Fibroblast of skin of left biceps (primary cell): ENCODE data around the gene KCNV2.

Experiments
- DNase-seq, 2 experiments: peaks; one replicate each; pipeline ENCODE4 v3.0.0-alpha.2; 2013; ENCODE audit warnings: low read depth in 2 of 2

Gene KCNV2

DNA sequence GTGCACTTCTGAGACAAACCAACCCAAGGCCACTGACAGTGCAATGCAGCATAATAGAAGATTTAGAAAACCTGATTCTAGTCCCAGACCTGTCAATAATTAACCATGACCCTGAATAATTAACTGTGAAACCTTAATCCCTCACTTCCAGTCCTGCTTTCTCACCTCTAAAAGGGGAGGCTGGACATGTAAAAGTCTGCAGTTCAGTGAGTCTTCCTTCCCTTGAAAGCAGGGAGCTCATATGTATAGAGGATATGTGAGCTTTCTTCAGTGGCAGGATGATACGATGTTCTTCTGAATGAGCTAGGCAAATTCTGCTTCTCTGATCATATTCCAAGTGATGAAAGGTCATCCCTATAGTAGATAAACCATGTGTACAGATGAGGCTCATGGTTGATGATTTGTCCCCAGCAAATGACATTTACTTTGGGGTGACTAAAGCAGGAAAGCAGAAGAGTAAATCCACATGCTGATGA is 2.9 kb downstream of the KCNV2 start:
- no peak for DNase-seq

- no peak for DNase-seq
Measured at GRCh38 chr9:2722715-2723114, 5.4 kb downstream of the KCNV2 start.

DNA sequence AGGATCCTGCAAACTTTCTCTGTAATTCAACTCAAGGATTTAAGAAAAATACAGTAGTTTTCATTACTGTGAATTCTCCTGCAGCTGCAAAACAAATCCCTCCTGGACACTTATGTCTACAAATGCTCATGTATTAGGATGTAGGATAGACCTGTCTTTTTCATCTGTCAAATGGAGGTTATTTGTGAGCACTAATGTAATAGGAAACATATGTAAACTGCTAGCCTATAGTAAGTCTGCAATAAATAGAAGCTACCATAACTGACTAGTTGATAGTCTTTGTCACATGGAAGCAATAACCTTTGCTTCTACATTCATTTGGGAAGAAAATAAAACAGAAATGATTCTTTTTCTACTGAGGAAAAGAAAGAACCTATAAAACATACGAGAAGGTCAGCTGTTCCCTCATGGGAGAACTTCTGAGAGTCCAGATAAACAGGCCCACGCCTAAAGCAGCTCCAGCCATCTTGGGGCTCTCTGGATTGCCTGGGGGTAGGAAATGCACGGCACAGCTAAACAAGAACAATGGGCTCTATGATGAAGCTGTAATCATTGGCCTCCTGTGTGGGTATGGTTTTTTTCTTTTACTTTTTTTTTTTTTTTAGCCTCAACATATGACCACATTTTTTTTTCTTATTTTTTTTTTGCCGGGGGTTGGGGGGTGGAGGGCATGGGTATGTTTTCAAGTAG is 6.2 kb downstream of the KCNV2 start:
- no peak for DNase-seq

- DNase-seq = no peak
Measured at GRCh38 chr9:2725126-2725525, 7.8 kb downstream of the KCNV2 start.

DNA sequence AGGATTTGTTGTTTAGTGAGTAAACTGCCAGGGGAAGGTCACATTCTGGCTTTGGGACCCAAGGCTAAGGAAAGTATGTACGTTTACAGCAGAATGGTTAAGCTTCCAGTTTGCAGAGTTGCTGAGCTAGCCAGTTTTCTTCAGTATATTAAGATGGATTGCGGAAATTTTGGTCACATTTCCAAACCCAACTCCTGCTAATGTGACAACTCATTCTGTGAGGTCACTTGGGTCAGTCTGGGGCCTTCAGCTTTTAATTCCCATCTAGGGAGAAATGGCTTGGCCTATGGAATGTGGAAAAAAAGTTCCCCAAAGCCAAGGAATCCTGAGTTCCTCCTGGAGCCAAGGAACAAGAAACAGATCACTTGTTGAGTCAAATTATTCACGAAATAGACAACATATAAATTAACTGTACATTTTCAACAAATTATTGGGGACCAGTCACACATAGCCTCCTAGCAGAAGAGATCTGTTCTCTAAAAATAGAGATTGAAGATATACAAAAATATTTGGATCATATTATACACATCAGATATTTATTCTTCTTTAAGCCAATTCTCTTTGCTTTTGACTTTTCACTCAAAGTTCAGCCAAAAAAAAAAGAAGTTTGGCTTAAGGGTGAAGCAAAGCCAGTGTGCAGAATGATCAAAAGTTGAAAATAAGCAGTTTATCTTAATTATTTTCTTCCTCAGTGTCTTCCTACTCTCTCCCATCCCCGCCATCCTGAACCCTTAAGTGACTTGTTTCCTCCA is 8.8 kb downstream of the KCNV2 start:
- no peak for DNase-seq

GRCh38 chr9:2726650-2727340 is 9.5 kb downstream of the KCNV2 start:
- no peak for DNase-seq

DNA sequence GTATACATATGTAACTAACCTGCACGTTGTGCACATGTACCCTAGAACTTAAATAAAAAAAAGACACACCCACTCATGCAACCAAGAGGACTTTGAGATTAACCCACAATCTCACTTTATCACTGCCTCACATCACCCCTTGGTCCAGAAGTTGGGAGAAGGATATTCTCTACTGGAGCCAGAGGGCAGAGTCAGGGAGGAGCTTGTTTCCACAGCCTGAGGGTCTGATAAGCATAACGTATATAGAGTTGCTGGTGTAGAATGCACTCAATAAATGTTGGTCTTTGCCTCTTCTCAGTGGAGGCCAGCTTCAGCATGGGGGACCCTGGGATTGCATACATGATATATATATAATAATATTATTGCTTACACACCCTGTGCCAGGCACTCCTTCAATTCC is 10.1 kb downstream of the KCNV2 start:
- DNase-seq = no peak

DNA sequence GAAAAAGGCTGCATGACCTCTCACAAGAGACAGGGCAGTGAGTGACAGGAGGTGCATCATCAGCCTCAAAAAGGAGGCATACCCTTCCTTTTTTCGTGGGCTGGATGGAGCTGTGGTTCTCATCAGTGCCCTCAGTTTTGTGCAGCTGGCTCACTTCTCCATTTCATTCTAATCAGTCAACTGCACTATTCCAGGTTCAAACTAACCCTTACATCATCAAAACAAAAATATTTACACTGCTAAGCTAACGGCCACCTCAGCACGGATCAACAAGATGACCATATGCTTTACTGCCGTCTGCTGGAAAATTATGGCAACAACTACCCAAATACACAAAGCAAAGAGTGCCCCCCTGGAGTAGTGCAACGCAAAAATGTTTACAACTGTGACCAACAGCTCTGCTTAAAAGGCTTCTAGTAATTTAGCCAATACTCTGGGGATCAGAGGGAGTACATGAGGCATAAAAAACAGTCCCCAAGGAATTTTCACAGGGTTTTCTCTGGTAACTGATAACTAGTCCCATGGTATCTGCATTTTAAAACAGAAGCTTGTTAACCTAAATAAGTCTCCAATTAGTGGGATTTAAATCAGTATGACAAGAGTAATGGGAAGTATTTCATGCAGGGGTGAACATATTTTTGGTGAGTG is 10.8 kb downstream of the KCNV2 start:
- no peak for DNase-seq

DNA sequence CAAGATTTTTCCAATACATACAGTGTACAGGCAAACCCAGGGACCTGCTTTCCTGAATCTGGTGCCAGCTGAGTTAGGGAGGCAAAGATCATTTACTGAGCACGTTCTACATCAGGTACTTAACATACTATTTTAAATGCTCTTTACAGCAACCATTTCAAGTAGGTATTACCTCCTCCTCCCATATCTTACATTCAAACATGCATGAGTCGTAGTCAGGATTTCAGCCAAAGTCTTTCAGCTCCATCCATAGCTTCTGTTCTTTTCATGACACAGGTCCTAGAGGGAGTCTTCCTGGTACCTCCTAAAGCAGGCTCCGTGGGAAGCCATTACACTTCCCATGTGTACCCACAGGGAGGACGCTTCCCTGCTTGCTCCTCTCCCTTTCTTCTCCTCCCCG is 11.7 kb downstream of the KCNV2 start:
- DNase-seq = no peak

- no peak for DNase-seq
Measured at GRCh38 chr9:2729721-2730120, 12.4 kb downstream of the KCNV2 start.

DNA sequence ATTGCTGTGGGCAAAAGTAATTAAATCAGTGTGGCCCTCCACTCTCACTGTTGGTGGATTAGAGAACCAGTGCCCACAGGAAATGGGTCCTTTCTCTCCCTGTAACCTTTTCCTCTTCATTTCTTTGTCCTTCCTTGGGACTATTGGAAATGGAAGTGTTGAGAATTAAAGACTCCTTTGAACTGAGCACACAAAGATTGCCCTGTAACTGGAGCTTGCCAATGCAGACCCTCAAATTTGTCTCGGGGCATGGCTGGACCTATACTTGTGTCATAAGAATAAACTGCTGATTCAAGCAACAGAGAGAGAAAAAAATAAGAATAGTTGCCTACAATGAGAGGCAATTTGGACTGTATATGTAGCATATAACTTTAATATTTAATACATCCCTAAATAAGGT is 13.7 kb downstream of the KCNV2 start:
- no peak for DNase-seq

- no peak for DNase-seq
Measured at GRCh38 chr9:2732492-2732891, 15.2 kb downstream of the KCNV2 start.

DNA sequence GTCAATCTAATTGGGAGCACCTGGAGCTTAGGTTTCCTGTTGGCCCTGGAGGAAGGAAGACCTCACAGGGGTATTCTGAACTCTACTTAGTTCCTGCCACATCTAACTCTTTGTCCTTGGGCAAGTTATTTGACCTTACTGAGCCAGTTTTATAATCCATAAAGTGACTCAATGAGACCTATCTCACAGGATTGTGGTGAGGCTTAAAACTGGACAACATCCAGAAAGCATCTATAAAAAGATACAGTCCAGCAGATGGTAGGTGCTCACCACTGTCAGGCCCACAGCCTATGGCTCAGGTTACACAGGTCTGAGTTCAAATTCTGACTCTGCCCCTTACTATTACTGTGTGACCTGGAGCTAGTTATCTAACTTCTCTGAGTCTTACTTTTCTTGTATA is 23.3 kb downstream of the KCNV2 start:
- no peak for DNase-seq

- DNase-seq = no peak
Measured at GRCh38 chr9:2741441-2742158, 24.3 kb downstream of the KCNV2 start.

GRCh38 chr9:2742214-2742613 is 24.9 kb downstream of the KCNV2 start:
- DNase-seq = no peak

- DNase-seq = no peak
Measured at GRCh38 chr9:2743937-2744529, 26.7 kb downstream of the KCNV2 start.

DNA sequence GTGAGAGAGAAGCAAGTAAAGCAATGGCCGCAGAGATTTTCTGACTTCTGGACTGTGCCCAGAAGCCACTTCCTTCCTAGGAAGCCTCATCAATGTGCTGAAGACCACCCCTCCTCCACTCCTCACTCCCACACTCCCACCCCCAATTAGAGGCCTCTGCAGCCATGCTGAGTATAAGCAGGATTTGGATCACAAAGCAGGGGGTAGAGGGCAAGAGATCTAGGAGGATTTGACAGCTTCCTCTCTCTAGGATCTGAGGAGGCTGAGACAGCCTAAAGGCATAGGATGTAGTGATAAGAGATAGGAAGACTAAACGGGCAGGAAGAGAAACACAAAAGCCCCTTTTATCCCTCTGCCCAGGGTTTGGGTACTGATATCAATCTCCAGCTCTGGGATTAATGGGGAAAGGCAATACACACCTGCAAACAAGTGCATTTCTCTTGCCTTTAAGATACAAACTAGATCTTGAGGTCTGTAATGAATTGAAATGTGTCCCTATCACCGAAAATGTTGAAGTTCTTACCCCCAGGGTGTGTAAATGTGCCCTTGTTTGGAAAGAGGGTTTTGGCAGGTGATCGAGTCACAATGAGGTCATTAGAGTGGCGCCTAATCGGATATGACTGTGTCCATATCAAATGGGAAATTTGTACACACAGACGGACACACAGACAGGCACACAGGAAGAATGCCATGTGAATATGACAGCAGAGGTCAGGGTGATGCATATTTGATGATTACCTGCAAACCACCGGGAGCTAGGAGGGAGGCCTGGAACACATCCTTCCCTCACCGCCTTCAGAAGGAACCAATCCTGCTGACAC is 28.5 kb downstream of the KCNV2 start:
- no peak for DNase-seq

DNA sequence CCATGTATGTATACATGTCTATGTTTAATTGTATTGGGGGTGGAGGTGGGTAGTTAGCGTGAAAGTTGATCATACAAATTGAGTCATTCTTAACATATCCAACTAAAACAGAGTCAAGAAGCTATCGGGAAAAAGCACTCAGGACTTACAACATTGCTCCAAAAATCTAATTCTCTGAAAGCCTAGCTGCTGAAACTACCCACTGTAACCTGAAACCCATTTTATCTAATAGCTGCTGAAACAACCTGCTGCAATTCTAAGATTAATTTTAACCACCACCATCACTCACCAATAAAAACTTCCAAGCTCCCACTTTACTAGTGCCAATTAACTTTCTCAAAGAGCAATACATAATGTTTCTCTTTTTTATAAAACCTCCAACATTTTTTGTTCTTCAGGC is 32.2 kb downstream of the KCNV2 start:
- DNase-seq = no peak

DNA sequence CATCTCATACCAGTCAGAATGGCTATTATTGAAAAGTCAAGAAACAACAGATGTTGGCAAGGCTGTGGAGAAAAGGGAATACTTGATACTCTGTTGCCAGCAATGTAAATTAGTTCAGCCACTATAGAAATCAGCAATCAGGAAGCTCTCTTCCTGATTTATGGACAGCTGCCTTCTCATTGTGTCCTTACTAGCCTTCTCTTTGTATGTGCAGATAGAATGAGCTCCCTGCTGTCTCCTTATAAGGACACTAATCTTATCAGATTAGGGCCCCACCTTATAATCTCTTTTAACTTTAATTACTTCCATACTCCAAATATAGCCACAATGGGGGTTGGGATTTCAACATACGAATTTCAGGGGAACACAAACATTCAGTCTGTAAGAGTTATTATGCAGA is 38.0 kb downstream of the KCNV2 start:
- no peak for DNase-seq

GRCh38 chr9:2758162-2758897 is 41.0 kb downstream of the KCNV2 start:
- DNase-seq = no peak
